HG03354 (cell line): ENCODE data around the gene MYO5C.

Experiments
- ATAC-seq: cut with Tn5 transposase; IDR thresholded peaks from one replicate; pipeline ENCODE4 v1.9.1; 2021; ENCODE audit warnings: mild to moderate bottlenecking; ENCODE audit not compliant: unreplicated experiment, poor library complexity, severe bottlenecking

The MYO5C gene

GRCh38 chr15:52159645-52160044 lies 136.0 kb downstream of the MYO5C start:
- no peak for ATAC-seq

DNA sequence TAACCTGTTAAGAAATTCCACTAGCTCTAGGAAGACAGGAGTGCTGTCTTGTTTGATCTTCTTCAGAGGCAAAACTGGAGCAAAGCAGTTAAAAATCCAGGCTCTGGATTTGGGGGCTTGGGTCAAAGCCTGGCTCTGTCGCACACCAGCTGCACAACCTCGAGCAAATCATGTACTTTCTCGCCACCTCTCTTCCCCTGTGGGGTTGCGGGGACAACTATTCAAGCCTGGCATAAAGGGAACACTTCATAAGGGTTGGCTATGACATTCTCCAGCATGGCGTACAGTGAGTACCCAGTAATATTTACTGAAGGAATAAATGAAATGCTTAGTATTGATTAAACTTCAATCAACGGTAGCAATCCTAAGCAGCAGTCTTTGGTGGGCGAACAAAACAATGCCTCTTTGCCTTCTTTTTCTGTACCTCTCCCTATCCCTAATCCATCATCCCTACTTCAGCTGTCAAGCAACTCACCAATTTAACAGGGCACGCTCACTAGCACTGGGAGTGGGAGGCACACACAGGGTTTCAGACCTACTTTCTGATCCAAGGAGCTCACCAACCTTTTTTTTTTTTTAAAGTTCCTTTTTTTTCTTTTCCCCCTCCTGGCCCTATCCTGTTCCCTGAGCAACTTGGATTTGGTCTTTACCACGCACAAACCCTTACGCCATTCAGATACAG lies 137.4 kb downstream of the MYO5C start:
- no peak for ATAC-seq

- no peak for ATAC-seq
Measured at GRCh38 chr15:52155878-52156277, 139.7 kb downstream of the MYO5C start.

DNA sequence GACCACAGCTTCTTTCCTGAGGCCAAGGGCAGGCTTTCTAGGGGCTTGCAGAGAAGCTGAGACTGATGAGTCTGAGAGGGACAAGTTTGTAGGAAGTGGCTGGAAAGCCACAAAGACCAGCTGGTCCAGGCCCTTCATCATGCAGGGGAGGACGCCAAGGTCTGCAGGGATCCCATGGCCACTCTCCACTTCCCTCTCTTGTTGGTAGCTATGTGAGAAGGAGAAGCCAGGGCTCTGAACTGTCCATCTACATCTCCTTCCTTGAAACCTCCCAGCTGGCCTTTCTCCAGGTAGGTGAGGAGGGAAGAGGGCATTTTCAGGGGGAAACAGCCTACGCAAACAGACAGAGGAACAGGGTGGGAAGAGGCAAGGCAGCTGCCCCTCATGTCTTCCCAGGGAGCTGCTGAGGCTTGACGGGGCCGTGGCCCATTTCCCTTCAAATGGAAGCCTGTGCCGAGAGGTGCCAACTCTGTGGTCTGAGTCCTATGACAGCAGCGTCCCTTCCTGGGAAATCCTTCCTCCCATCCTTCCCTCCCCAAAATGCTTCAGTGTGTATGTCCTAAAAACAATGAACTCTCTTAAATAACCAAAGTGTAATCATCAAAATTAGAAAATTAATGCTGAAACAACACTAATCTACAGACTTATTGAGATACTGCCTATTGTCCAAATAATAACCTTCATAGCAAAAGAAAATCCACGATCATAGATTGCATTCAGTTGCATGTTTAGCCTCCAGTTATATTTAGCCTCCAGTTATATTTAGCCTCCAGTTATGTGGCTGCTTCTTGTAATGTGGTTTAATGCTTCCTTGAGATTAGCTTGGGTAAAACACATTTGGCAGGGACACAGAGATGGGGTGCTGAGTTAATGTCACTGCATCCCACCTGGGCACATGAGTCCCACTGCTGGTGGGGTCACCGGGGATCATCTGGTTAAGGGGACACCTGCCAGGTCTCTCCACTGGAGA lies 140.4 kb downstream of the MYO5C start:
- no peak for ATAC-seq

- no peak for ATAC-seq
Measured at GRCh38 chr15:52153900-52154895, 141.4 kb downstream of the MYO5C start.

DNA sequence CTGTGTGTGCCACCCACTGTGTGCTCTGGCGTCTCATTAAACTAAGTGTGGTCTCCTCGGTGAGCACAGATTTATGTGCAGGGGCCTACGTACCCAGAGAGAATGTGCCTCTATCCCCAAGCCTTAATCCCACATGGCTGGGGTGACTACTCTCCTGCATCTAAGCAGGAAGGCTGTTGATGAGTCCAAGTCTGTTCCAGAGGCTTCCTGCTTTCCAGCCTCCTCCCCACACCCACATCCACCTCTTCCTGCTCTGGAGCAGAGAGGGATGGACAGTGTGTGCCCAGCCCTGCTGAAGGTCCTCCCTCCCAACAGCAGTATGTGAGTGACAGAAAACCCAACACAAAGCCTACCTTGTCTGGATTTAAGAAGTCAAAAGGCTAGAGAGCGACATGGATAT lies 144.3 kb downstream of the MYO5C start:
- no peak for ATAC-seq

GRCh38 chr15:52150871-52151270 lies 144.7 kb downstream of the MYO5C start:
- ATAC-seq, result no peak

DNA sequence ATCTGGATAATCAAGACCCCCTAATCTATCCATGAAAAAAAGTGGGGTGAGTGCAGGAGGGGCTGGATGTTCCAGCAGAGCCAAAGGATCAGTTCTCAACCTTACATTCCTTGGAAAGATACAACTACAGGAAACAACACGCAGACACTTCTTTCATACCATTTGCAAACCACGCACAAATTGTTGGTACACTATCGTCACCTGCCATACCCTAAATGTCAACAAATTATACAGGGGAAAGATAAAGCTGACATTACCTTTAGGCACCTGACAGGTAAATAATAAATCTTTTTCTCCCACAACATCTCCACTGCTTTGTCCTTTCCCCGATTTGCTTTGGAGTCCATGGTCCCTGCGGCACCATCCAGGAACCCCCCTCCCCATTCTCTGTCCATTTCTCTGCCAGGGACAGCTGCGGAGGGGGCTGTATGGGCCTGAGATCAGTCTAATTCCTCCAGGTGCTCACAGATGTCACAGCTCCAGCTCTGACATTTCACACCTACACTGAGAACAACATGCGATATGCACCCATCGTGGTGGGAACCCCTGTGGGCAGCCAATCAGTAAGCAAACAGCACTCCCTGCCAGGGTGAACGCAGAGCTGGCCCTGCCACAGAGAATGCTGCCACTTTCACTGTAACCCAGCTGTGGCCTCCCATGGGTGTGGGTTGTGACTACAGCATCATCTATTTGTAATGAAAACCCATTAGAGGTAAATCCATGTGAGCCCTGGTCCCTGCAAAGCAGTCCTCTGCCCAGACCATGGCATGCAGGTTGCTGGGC lies 145.4 kb downstream of the MYO5C start:
- ATAC-seq, result no peak

DNA sequence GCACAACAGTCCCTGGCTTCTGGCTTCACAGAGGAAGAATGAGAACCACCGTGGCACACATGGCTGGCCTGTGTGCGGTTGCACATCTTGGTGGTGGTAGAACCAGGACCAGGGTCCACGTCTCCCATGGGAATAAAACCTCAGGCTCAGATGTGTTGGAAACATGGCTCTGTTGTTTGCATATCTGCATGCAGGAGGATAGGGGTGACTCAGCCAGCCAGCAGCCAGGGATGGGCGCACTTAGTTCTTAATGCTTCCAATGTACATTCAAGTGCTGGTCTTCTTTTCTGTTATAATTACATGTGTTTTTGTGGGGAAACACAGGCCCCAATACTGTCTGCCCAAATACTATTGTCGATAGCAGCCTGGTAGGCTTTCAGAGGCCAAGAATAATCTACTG lies 147.2 kb downstream of the MYO5C start:
- no peak for ATAC-seq

- no peak for ATAC-seq
Measured at GRCh38 chr15:52146776-52147175, 148.8 kb downstream of the MYO5C start.

DNA sequence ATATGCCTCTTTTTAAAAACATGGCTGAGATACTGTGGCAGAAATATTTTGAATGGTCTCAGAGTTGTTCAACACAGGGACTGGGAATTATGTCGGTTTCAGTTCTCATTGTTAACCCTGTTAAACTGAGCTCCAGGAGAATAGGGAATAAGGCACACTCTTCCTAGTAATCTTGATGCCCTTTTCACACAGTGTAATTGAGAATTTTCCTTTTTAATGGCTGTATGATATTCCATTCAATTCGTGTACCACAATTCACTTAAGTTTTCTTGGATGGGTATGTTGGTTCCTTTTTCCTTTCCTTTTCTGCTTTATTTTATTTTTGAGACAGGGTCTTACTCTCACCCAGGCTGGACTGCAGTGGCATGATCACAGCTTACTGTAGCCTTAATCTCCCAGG lies 149.3 kb downstream of the MYO5C start:
- ATAC-seq, result no peak

GRCh38 chr15:52144656-52145178 lies 150.9 kb downstream of the MYO5C start:
- ATAC-seq, result no peak

DNA sequence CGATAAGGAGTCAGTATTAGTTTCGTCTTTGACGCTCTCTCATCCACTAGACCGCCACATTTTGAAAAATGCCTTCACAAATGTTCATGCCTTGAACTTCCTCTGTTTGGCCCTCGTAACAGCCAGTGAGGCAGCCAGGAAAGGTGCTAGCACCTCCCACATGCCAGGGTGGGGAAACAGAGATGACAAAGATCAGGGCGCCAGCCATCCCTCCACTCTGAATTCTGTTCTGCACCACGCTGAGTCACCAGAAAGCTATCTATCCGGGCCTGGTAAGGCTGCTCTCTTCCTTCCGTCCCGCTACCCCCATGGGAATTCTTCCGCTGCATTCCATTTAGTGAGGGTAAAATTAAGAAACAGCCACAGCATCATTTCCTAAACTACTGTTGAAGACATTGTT lies 151.7 kb downstream of the MYO5C start:
- no peak for ATAC-seq
